Hepatocyte (in vitro differentiated cells): Measurements from ENCODE around the gene CCDC102A. TPM values are rescaled to one million over a fixed set of nuclear protein-coding genes. Genes with fewer than 3 reads are reported as not detected.

ENCODE experiments used
- DNase-seq: peaks from one replicate; pipeline ENCODE4 v3.0.0-alpha.2; 2016; ENCODE audit warnings: low spot score
- H2AFZ ChIP-seq: fragments of 200-600 bp; sonication (generic); 2 replicates; pipeline ENCODE4 v1.6.0; 2016; ENCODE audit warnings: antibody characterized with exemption, mild to moderate bottlenecking
- H3K27ac ChIP-seq: fragments of 200-600 bp; sonication (generic); 2 replicates; pipeline ENCODE4 v1.5.1; 2016; ENCODE audit warnings: mild to moderate bottlenecking
- H3K27me3 ChIP-seq: fragments of 200-600 bp; sonication (generic); 2 replicates; pipeline ENCODE4 v1.6.1; 2016
- H3K36me3 ChIP-seq: fragments of 200-600 bp; sonication (generic); replicated peaks from 2 replicates; pipeline ENCODE4 v1.5.1; 2016; ENCODE audit warnings: low read depth; ENCODE audit not compliant: insufficient read depth
- H3K4me1 ChIP-seq: fragments of 200-600 bp; sonication (generic); 2 replicates; pipeline ENCODE4 v1.5.1; 2016; ENCODE audit warnings: mild to moderate bottlenecking, moderate library complexity; ENCODE audit not compliant: insufficient read depth
- H3K4me2 ChIP-seq: fragments of 200-600 bp; sonication (generic); 2 replicates; pipeline ENCODE4 v1.6.0; 2016
- H3K4me3 ChIP-seq: fragments of 200-600 bp; sonication (generic); 2 replicates; pipeline ENCODE4 v1.5.1; 2016; ENCODE audit warnings: mild to moderate bottlenecking
- H3K79me2 ChIP-seq: fragments of 200-600 bp; sonication (generic); 2 replicates; pipeline ENCODE4 v1.6.0; 2017; ENCODE audit warnings: mild to moderate bottlenecking
- H3K9me2 ChIP-seq: fragments of 200-600 bp; sonication (generic); replicated peaks from 2 replicates; pipeline ENCODE4 v1.6.0; 2017; ENCODE audit warnings: mild to moderate bottlenecking; ENCODE audit not compliant: insufficient read depth
- H3K9me3 ChIP-seq: fragments of 200-600 bp; sonication (generic); 2 replicates; pipeline ENCODE4 v1.5.1; 2016; ENCODE audit warnings: low read depth, mild to moderate bottlenecking
- H4K20me1 ChIP-seq: fragments of 200-600 bp; sonication (generic); 2 replicates; pipeline ENCODE4 v1.6.0; 2016; ENCODE audit warnings: mild to moderate bottlenecking; ENCODE audit not compliant: insufficient read depth, poor library complexity, severe bottlenecking
- CTCF ChIP-seq: fragments of 200-600 bp; sonication (generic); IDR thresholded peaks from 2 replicates; pipeline ENCODE4 v1.5.1; 2016; ENCODE audit warnings: antibody characterized with exemption, mild to moderate bottlenecking; ENCODE audit not compliant: poor library complexity
- EZH2 ChIP-seq: fragments of 200-600 bp; sonication (generic); IDR thresholded peaks from 2 replicates; pipeline ENCODE4 v1.6.1; 2016; ENCODE audit warnings: antibody characterized with exemption, mild to moderate bottlenecking, borderline replicate concordance
- EZH2phosphoT487 ChIP-seq: fragments of 200-600 bp; sonication (generic); IDR thresholded peaks from one replicate; pipeline ENCODE4 v1.6.1; 2018; ENCODE audit warnings: antibody characterized with exemption, mild to moderate bottlenecking, low read depth, moderate library complexity; ENCODE audit not compliant: unreplicated experiment, severe bottlenecking
- WGBS: methylation state at CpG from one replicate; pipeline ENCODE4 v1.1.6; 2016; ENCODE audit warnings: low lambda C conversion rate; ENCODE audit errors: missing lambda C conversion rate; 5-methylcytosine and 5-hydroxymethylcytosine counted together
- polyA plus RNA-seq: library from polyadenylated mRNA; unstranded; fragments of >200 nt; fragmentation: Nextera tagmentation; extraction: Ambion mirVana; gene quantifications from 2 replicates; pipeline ENCODE4 v1.2.1, GENCODE V29; 2016
- total RNA-seq: library from RNA; depleted of rRNA; stranded (reverse); fragments of >200 nt; gene quantifications from 2 replicates; pipeline ENCODE4 v1.2.3, GENCODE V29; 2014

The CCDC102A gene
- total and polyA plus RNA-seq, 2 experiments from 2014 or later: 11.4 to 17.2 TPM

DNA sequence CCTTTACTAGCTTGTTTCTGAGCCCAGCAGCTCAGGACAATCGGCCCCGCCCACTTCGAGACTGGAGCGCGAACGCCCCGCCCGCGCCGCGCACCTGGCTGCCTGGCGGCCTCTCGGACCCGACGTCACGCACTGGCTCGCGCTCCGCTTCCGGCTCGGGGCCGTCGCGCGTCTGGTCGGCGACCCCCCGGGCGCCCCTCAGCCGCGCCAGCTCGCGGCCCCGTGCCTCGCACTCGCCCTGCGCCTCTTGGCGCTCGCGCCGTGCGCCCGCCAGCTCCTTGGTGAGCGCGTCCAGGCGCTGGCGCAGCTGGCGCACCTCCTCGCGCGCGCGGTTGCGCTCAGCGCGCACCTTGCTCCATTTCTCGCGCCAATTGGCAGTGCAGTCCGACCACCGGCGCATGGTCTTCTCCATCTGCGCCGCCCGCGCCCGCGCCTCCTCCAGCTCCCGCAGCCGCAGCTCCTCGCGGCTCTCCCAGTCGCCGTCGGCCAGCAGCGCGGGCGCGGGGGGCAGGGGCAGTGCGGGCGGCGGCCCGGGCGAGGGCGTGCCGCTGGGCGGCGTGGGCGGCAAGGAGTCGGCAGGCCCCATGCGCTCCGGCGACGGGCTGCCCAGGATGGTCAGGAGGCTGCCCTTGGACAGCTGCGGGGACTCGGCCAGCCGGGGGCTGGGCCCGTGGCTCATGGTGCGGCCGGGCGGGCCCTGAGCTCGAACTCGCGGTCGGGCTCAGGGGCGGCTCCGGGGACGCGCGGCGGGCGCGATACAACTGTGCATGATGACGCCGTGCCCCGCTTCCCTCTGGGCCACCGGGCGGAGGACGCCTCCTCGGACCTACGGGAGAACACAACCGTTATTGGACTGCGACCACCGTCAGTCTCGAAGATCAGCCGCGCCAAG is 7.6 kb downstream of the CCDC102A start:
- peak overlapping the region; percentile 54 for H3K27ac ChIP-seq
- DNase-seq: peak; percentile 88
- H3K4me2 ChIP-seq: peak overlapping the region; percentile 77
- H3K9me3 ChIP-seq: no peaks in the 10 kb centered on the region
- H4K20me1 ChIP-seq: no peaks in the 10 kb centered on the region
- H3K4me1 ChIP-seq: peaks cover 12% of the 10 kb centered on the region
- no peak overlapping the region for H2AFZ ChIP-seq
- no peak overlapping the region for H3K4me3 ChIP-seq
- H3K36me3 ChIP-seq: no peaks in the 10 kb centered on the region
- H3K79me2 ChIP-seq: peaks cover 15% of the 10 kb centered on the region
- WGBS: 30% methylated on average over 91 of the region's 126 CpGs
- H3K27me3 ChIP-seq: no peaks in the 10 kb centered on the region
- TF ChIP-seq EZH2phosphoT487: no peak
- TF ChIP-seq CTCF: no peak
- TF ChIP-seq EZH2: no peak
- H3K9me2 ChIP-seq: no peaks in the 10 kb centered on the region

GRCh38 chr16:57527610-57528360 is 8.6 kb downstream of the CCDC102A start:
- 90% methylated on average over 19 of the region's 19 CpGs for WGBS
- H3K4me2 ChIP-seq: peak overlapping the region; percentile 77
- H3K9me3 ChIP-seq: no peaks in the 10 kb centered on the region
- H3K36me3 ChIP-seq: no peaks in the 10 kb centered on the region
- no peaks in the 10 kb centered on the region for H4K20me1 ChIP-seq
- H3K4me3 ChIP-seq: no peak overlapping the region
- peaks cover 8% of the 10 kb centered on the region for H3K4me1 ChIP-seq
- peak overlapping the region; percentile 54 for H3K27ac ChIP-seq
- no peak for DNase-seq
- H3K27me3 ChIP-seq: no peaks in the 10 kb centered on the region
- no peak overlapping the region for H2AFZ ChIP-seq
- H3K9me2 ChIP-seq: no peaks in the 10 kb centered on the region
- TF ChIP-seq EZH2phosphoT487 (no peak), CTCF (no peak), EZH2 (no peak)
- peaks cover 13% of the 10 kb centered on the region for H3K79me2 ChIP-seq

- Histone ChIP-seq H3K79me2 (peaks cover 9% of the 10 kb centered on the region), H3K9me2 (no peaks in the 10 kb centered on the region), H3K4me2 (no peak overlapping the region), H3K36me3 (no peaks in the 10 kb centered on the region), H4K20me1 (no peaks in the 10 kb centered on the region), H3K27me3 (no peaks in the 10 kb centered on the region), H3K4me3 (no peak overlapping the region), H3K9me3 (no peaks in the 10 kb centered on the region), H2AFZ (no peak overlapping the region), H3K4me1 (peaks cover 8% of the 10 kb centered on the region), H3K27ac (no peak overlapping the region)
- TF ChIP-seq CTCF (no peak), EZH2phosphoT487 (no peak)
- DNase-seq: no peak
- 85% methylated on average over 4 of the region's 4 CpGs for WGBS
Observed at GRCh38 chr16:57527027-57527426, 9.3 kb downstream of the CCDC102A start.
